Osteocyte (in vitro differentiated cells): Measurements from ENCODE around the gene XIRP1. TPM values are rescaled to one million over a fixed set of nuclear protein-coding genes. Genes with fewer than 3 reads are reported as not detected.
A peak's percentile ranks its signal among the peaks of the same experiment; 100 is the strongest.

Experiments
- DNase-seq: peaks from one replicate; pipeline ENCODE4 v3.0.0; 2021; ENCODE audit warnings: mixed read lengths; ENCODE audit not compliant: unreplicated experiment; ENCODE audit errors: extremely low spot score
- H3K27ac Mint-ChIP-seq: one replicate; pipeline ENCODE4 v1.8.0; 2021; ENCODE audit warnings: mild to moderate bottlenecking, mixed read lengths; ENCODE audit not compliant: unreplicated experiment
- H3K27me3 Mint-ChIP-seq: one replicate; pipeline ENCODE4 v1.8.0; 2021; ENCODE audit warnings: mixed read lengths; ENCODE audit not compliant: unreplicated experiment
- H3K36me3 Mint-ChIP-seq: one replicate; pipeline ENCODE4 v1.8.0; 2021; ENCODE audit warnings: mixed read lengths; ENCODE audit not compliant: unreplicated experiment
- H3K4me1 Mint-ChIP-seq: one replicate; pipeline ENCODE4 v1.8.0; 2021; ENCODE audit warnings: mixed read lengths; ENCODE audit not compliant: unreplicated experiment
- H3K4me3 Mint-ChIP-seq: one replicate; pipeline ENCODE4 v1.8.0; 2021; ENCODE audit warnings: mild to moderate bottlenecking, moderate library complexity, mixed read lengths; ENCODE audit not compliant: unreplicated experiment
- H3K9me3 Mint-ChIP-seq: one replicate; pipeline ENCODE4 v1.8.0; 2021; ENCODE audit warnings: mixed read lengths; ENCODE audit not compliant: unreplicated experiment
- total RNA-seq: library from RNA; stranded (reverse); gene quantifications from 2 replicates; pipeline ENCODE4 v1.2.1, GENCODE V29; 2021
- TF ChIP-seq, protein P1 (sequence below): fragments of 200-600 bp; sonication (generic); IDR thresholded peaks from 2 replicates; pipeline ENCODE4 v1.5.0; 2021; ENCODE audit warnings: antibody characterized with exemption, mild to moderate bottlenecking, moderate library complexity

XIRP1 gene
- total RNA-seq, 1 donor from 2014 or later, result not detected

DNA sequence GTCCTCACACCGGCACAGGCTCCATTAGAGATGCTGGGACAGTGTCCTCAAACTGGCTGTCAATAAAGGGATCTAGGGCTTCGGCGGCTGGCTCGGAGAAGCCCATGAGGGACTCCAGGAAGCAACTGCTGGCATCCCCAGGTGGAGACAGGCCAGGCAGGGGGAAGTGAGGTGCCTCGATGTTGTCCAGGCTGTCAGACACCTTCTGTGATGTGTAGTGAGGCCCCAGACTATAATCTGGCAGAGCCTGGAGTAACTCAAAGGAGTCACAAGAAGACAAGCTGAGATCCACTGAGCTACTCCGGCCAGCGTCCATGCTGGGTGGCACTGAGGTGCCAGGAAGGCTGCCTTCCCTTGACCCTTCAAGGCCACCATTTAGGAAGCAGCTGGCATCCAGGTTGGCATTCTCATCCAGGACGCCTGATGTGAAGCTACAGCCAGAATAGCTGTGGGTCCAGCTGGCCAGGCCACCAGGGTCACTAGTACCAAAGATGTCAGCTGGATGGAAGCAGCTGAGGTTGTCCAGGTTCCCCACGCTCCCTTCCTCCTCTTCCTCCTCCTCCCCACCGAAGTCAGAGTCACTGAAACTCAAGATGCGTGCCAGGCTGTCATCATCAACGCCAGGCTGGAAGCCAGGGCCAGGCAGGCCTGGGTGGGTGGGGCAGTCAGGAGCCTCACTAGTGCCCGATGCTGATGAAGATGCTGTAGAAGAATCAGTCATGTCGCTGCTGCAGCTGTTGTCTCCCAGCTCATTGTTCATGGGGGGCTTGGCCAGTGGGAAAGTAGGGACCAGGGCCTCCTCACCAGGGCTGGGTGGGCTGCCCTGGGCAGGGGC is 49.1 kb downstream of the XIRP1 start:
- Mint-ChIP-seq H3K4me1 (peaks cover 56% of the 10 kb centered on the region), H3K9me3 (no peaks in the 10 kb centered on the region)

DNA sequence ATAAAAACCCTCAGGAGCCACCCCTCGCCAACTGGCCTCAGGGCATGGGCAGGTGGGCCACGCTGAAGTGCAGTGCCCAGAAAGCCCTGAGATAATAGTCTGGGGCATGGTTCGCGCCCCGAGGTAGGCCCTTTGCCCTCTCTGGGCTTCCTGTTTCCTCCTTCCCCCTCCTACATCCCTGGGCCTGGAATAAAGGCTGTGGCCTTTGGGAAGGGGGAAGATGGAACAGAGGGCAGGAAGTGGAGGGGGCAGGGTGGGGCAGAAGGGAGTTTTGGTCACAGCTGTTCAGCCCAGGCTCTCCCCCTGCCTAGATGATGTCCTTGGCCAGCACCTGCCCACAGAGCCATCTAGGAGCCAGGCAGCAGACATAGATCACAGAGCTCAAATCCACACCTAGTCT is 50.3 kb downstream of the XIRP1 start:
- Mint-ChIP-seq H3K4me1 (peaks cover 44% of the 10 kb centered on the region), H3K27ac (peak overlapping the region; percentile 21), H3K36me3 (peaks cover 29% of the 10 kb centered on the region), H3K4me3 (no peak overlapping the region), H3K27me3 (no peaks in the 10 kb centered on the region), H3K9me3 (no peaks in the 10 kb centered on the region)
- DNase-seq, result no peak
- TF ChIP-seq, protein P1, sequence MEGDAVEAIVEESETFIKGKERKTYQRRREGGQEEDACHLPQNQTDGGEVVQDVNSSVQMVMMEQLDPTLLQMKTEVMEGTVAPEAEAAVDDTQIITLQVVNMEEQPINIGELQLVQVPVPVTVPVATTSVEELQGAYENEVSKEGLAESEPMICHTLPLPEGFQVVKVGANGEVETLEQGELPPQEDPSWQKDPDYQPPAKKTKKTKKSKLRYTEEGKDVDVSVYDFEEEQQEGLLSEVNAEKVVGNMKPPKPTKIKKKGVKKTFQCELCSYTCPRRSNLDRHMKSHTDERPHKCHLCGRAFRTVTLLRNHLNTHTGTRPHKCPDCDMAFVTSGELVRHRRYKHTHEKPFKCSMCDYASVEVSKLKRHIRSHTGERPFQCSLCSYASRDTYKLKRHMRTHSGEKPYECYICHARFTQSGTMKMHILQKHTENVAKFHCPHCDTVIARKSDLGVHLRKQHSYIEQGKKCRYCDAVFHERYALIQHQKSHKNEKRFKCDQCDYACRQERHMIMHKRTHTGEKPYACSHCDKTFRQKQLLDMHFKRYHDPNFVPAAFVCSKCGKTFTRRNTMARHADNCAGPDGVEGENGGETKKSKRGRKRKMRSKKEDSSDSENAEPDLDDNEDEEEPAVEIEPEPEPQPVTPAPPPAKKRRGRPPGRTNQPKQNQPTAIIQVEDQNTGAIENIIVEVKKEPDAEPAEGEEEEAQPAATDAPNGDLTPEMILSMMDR, result no peak

More for the DNA sequence above, 49.1 kb downstream of the XIRP1 start:
- Mint-ChIP-seq H3K4me3 (no peak overlapping the region), H3K36me3 (peaks cover 29% of the 10 kb centered on the region), H3K27ac (no peak overlapping the region), H3K27me3 (no peaks in the 10 kb centered on the region)
- TF ChIP-seq, protein P1, result no peak
- DNase-seq, result no peak

DNA sequence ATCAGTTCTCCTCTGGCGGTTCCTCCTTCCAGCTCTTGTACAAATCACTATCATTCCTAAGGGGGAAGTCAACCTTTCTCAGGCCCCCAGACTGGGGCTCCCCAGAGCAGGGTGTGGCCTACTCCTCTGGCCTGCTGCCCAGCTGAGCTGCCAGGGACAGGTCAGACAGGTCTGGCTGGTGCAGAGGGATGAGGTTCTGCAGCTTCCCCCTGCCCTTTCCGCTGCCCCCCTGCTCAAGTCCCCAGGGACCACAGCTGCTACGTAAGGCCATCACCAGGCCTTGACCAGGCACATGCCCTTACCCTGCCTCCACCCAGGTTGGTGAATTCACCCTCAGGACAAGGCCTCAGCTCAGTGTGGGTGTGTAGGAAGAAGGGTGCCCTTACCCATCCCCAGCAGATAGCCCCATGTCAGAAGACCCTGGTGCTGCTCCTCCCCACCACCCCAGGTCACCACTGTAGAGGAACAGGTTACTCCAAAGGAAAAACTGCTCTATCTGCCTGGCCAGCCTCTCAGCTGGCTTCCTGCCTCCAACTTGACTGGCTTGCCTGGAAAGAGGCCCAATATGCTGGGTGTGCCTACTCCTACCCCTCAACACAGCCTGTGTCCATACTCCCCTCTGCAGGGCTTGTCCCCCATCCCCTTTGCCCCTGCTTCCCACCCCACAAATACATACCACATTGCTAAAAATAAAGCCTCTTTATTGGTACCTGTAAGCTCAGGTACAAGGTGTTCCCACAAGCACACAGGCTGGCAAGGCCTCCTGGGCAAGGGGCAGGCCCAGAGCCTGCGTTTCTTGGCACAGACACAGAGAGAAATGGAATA is 51.0 kb downstream of the XIRP1 start:
- no peaks in the 10 kb centered on the region for H3K9me3 Mint-ChIP-seq
- no peaks in the 10 kb centered on the region for H3K27me3 Mint-ChIP-seq
- H3K36me3 Mint-ChIP-seq, result peaks cover 29% of the 10 kb centered on the region
- peak overlapping the region; percentile 39 for H3K27ac Mint-ChIP-seq
- TF ChIP-seq, protein P1, result no peak
- H3K4me1 Mint-ChIP-seq, result peaks cover 37% of the 10 kb centered on the region
- no peak for DNase-seq
- no peak overlapping the region for H3K4me3 Mint-ChIP-seq

DNA sequence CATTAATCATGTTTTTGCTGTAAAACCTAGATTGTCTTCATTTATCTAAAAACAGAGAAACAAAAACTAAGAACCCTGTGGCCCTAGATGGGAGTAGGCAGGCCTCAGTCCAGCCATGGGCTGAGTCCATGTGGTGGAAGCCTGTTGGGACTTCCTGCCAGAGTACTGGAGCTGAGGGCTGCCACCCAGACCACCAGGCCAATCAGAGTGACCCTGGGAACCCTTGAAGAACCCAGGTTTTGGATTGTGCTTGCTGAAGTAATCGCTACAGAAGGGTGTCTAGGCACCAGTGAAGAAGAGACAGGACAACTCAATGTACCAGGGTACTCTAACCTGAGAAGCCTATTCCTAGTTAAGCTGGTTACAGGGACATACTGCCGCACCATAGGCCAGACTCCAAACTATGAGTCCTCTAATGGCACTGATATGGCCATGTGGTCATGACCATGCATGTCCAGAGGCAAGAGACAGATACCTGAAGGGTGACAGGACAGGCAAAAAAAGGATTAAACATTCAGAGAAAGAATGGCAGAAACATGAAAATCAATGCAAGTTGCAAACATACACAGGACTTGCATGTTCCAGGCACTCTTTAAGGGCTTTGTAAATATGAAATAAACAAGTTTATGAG is 51.9 kb downstream of the XIRP1 start:
- no peak overlapping the region for H3K4me3 Mint-ChIP-seq
- peaks cover 25% of the 10 kb centered on the region for H3K36me3 Mint-ChIP-seq
- TF ChIP-seq, protein P1, result no peak
- H3K27ac Mint-ChIP-seq, result peak overlapping the region; percentile 39
- H3K9me3 Mint-ChIP-seq, result no peaks in the 10 kb centered on the region
- H3K27me3 Mint-ChIP-seq, result no peaks in the 10 kb centered on the region
- peaks cover 28% of the 10 kb centered on the region for H3K4me1 Mint-ChIP-seq
- no peak for DNase-seq
